ENCODE measurements around the gene GJA4.

- TF ChIP-seq, protein P1, sequence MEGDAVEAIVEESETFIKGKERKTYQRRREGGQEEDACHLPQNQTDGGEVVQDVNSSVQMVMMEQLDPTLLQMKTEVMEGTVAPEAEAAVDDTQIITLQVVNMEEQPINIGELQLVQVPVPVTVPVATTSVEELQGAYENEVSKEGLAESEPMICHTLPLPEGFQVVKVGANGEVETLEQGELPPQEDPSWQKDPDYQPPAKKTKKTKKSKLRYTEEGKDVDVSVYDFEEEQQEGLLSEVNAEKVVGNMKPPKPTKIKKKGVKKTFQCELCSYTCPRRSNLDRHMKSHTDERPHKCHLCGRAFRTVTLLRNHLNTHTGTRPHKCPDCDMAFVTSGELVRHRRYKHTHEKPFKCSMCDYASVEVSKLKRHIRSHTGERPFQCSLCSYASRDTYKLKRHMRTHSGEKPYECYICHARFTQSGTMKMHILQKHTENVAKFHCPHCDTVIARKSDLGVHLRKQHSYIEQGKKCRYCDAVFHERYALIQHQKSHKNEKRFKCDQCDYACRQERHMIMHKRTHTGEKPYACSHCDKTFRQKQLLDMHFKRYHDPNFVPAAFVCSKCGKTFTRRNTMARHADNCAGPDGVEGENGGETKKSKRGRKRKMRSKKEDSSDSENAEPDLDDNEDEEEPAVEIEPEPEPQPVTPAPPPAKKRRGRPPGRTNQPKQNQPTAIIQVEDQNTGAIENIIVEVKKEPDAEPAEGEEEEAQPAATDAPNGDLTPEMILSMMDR (conservative IDR thresholded peaks at IDR 0.05; ENCODE audit: low read length): no peak
- TF ChIP-seq EZH2phosphoT487 (IDR thresholded peaks at IDR 0.05; ENCODE audit: borderline replicate concordance, low read depth, low read length): no peak
Measured at GRCh38 chr1:34758751-34759150, 34.0 kb upstream of the GJA4 start.
